SK-N-SH treated with all-trans-retinoic acid at 6 μM for 48 hours (cell line): Measurements from ENCODE around the gene METTL25.

Source experiments
- ATAC-seq: fragments of 200-7000 bp; cut with Tn5 transposase; 3 replicates; pipeline ENCODE4 v1.9.1; 2020; ENCODE audit warnings: mild to moderate bottlenecking, moderate library complexity
- BACH2 ChIP-seq: fragments of 250-450 bp; sonication (Bioruptor Pico); IDR thresholded peaks from 2 replicates; pipeline ENCODE4 v1.9.0; 2021; ENCODE audit warnings: mild to moderate bottlenecking, borderline replicate concordance
- CSDC2 ChIP-seq: fragments of 250-450 bp; sonication (Bioruptor Pico); IDR thresholded peaks from 2 replicates; pipeline ENCODE4 v1.5.0; 2020; ENCODE audit warnings: mild to moderate bottlenecking, moderate library complexity
- ESRRG ChIP-seq: fragments of 250-450 bp; sonication (Bioruptor Pico); IDR thresholded peaks from 2 replicates; pipeline ENCODE4 v1.6.1; 2021; ENCODE audit warnings: mild to moderate bottlenecking
- ISL1 ChIP-seq: fragments of 250-450 bp; sonication (Bioruptor Pico); IDR thresholded peaks from 2 replicates; pipeline ENCODE4 v2.1.2; 2022; ENCODE audit warnings: mild to moderate bottlenecking, moderate library complexity
- PPARA ChIP-seq: fragments of 250-450 bp; sonication (Bioruptor Pico); IDR thresholded peaks from 2 replicates; pipeline ENCODE4 v1.5.0; 2020; ENCODE audit warnings: mild to moderate bottlenecking, borderline replicate concordance
- RARB ChIP-seq: fragments of 250-450 bp; sonication (Bioruptor Pico); IDR thresholded peaks from 2 replicates; pipeline ENCODE4 v1.8.0; 2021; ENCODE audit warnings: mild to moderate bottlenecking, moderate library complexity
- SNAI2 ChIP-seq: fragments of 250-450 bp; sonication (Bioruptor Pico); IDR thresholded peaks from 2 replicates; pipeline ENCODE4 v1.5.0; 2020; ENCODE audit warnings: mild to moderate bottlenecking, moderate library complexity
- TCF4 ChIP-seq: fragments of 250-450 bp; sonication (Bioruptor Pico); IDR thresholded peaks from 2 replicates; pipeline ENCODE4 v1.8.0; 2021; ENCODE audit warnings: mild to moderate bottlenecking, moderate library complexity, borderline replicate concordance
- TOX ChIP-seq: fragments of 250-450 bp; sonication (Bioruptor Pico); IDR thresholded peaks from 2 replicates; pipeline ENCODE4 v1.8.0; 2021; ENCODE audit warnings: mild to moderate bottlenecking, moderate library complexity, borderline replicate concordance
- ZC3H10 ChIP-seq: fragments of 250-450 bp; sonication (Bioruptor Pico); IDR thresholded peaks from 2 replicates; pipeline ENCODE4 v1.5.1; 2021; ENCODE audit warnings: mild to moderate bottlenecking, moderate library complexity
- ZFP3 ChIP-seq: fragments of 250-450 bp; sonication (Bioruptor Pico); IDR thresholded peaks from 2 replicates; pipeline ENCODE4 v1.5.0; 2020; ENCODE audit warnings: mild to moderate bottlenecking, moderate library complexity
- ZFP30 ChIP-seq: fragments of 450-650 bp; formaldehyde crosslinking; IDR thresholded peaks from 2 replicates; pipeline ENCODE4 v1.5.0; 2022; ENCODE audit warnings: mild to moderate bottlenecking, moderate library complexity
- ZNF565 ChIP-seq: fragments of 450-650 bp; formaldehyde crosslinking; conservative IDR thresholded peaks from 2 replicates; pipeline ENCODE4 v1.5.0; 2020; ENCODE audit warnings: low read depth, mild to moderate bottlenecking, moderate library complexity
- ZNF70 ChIP-seq: fragments of 450-650 bp; formaldehyde crosslinking; IDR thresholded peaks from 2 replicates; pipeline ENCODE4 v1.5.0; 2020; ENCODE audit warnings: mild to moderate bottlenecking, moderate library complexity
- ZNF8 ChIP-seq: fragments of 450-650 bp; formaldehyde crosslinking; IDR thresholded peaks from 2 replicates; pipeline ENCODE4 v1.5.0; 2020; ENCODE audit warnings: mild to moderate bottlenecking, moderate library complexity
- TF ChIP-seq, protein P1 (sequence below): fragments of 250-450 bp; sonication (Bioruptor Pico); IDR thresholded peaks from 2 replicates; pipeline ENCODE4 v1.8.0; 2020; ENCODE audit warnings: mild to moderate bottlenecking, moderate library complexity, borderline replicate concordance
- TF ChIP-seq, protein P2 (sequence below): fragments of 250-450 bp; sonication (Bioruptor Pico); IDR thresholded peaks from 2 replicates; pipeline ENCODE4 v1.5.0; 2020; ENCODE audit warnings: mild to moderate bottlenecking, moderate library complexity
- TF ChIP-seq, protein P3 (sequence below): fragments of 250-450 bp; sonication (Bioruptor Pico); IDR thresholded peaks from 2 replicates; pipeline ENCODE4 v1.5.1; 2021; ENCODE audit warnings: mild to moderate bottlenecking, moderate library complexity
- TF ChIP-seq, protein P4 (sequence below): fragments of 250-450 bp; sonication (Bioruptor Pico); IDR thresholded peaks from 2 replicates; pipeline ENCODE4 v1.5.1; 2020; ENCODE audit warnings: low read depth, mild to moderate bottlenecking, moderate library complexity

The METTL25 gene

DNA sequence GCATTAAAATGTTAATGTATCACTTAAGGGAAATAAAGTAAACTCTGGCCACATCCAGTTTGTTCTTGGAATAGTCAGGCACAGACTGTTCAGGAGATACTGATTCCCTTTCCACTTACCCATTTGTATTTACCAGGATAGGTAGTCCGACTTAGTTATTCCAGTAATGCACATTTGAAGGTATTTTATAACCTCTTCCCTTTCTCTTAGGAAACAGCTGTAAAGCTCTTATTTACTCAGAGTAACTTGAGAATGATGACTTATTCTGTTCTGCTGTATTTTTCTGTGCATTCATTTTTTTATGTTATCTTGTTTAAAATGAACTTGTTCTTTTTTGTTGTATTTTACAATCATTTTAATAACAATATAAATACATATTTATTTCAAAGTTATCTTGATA is 78.0 kb downstream of the METTL25 start:
- no peak for ATAC-seq
- TF ChIP-seq, protein P1, sequence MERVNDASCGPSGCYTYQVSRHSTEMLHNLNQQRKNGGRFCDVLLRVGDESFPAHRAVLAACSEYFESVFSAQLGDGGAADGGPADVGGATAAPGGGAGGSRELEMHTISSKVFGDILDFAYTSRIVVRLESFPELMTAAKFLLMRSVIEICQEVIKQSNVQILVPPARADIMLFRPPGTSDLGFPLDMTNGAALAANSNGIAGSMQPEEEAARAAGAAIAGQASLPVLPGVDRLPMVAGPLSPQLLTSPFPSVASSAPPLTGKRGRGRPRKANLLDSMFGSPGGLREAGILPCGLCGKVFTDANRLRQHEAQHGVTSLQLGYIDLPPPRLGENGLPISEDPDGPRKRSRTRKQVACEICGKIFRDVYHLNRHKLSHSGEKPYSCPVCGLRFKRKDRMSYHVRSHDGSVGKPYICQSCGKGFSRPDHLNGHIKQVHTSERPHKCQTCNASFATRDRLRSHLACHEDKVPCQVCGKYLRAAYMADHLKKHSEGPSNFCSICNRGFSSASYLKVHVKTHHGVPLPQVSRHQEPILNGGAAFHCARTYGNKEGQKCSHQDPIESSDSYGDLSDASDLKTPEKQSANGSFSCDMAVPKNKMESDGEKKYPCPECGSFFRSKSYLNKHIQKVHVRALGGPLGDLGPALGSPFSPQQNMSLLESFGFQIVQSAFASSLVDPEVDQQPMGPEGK (CRISPR knock-in tag), result no peak
- no peak for TF ChIP-seq PPARA (CRISPR knock-in tag)
- TF ChIP-seq ESRRG (CRISPR knock-in tag), result no peak
- no peak for TF ChIP-seq ZFP3 (CRISPR knock-in tag)
- TF ChIP-seq SNAI2 (CRISPR knock-in tag), result no peak
- TF ChIP-seq ISL1 (CRISPR knock-in tag), result no peak
- no peak for TF ChIP-seq CSDC2 (CRISPR knock-in tag)
- TF ChIP-seq, protein P2, sequence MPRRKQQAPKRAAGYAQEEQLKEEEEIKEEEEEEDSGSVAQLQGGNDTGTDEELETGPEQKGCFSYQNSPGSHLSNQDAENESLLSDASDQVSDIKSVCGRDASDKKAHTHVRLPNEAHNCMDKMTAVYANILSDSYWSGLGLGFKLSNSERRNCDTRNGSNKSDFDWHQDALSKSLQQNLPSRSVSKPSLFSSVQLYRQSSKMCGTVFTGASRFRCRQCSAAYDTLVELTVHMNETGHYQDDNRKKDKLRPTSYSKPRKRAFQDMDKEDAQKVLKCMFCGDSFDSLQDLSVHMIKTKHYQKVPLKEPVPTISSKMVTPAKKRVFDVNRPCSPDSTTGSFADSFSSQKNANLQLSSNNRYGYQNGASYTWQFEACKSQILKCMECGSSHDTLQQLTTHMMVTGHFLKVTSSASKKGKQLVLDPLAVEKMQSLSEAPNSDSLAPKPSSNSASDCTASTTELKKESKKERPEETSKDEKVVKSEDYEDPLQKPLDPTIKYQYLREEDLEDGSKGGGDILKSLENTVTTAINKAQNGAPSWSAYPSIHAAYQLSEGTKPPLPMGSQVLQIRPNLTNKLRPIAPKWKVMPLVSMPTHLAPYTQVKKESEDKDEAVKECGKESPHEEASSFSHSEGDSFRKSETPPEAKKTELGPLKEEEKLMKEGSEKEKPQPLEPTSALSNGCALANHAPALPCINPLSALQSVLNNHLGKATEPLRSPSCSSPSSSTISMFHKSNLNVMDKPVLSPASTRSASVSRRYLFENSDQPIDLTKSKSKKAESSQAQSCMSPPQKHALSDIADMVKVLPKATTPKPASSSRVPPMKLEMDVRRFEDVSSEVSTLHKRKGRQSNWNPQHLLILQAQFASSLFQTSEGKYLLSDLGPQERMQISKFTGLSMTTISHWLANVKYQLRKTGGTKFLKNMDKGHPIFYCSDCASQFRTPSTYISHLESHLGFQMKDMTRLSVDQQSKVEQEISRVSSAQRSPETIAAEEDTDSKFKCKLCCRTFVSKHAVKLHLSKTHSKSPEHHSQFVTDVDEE (CRISPR knock-in tag), result no peak
- TF ChIP-seq RARB (CRISPR knock-in tag), result no peak
- TF ChIP-seq, protein P3, sequence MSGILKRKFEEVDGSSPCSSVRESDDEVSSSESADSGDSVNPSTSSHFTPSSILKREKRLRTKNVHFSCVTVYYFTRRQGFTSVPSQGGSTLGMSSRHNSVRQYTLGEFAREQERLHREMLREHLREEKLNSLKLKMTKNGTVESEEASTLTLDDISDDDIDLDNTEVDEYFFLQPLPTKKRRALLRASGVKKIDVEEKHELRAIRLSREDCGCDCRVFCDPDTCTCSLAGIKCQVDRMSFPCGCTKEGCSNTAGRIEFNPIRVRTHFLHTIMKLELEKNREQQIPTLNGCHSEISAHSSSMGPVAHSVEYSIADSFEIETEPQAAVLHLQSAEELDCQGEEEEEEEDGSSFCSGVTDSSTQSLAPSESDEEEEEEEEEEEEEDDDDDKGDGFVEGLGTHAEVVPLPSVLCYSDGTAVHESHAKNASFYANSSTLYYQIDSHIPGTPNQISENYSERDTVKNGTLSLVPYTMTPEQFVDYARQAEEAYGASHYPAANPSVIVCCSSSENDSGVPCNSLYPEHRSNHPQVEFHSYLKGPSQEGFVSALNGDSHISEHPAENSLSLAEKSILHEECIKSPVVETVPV (CRISPR knock-in tag), result no peak
- TF ChIP-seq ZNF8 (CRISPR knock-in tag), result no peak
- no peak for TF ChIP-seq TOX (CRISPR knock-in tag)
- TF ChIP-seq, protein P4, sequence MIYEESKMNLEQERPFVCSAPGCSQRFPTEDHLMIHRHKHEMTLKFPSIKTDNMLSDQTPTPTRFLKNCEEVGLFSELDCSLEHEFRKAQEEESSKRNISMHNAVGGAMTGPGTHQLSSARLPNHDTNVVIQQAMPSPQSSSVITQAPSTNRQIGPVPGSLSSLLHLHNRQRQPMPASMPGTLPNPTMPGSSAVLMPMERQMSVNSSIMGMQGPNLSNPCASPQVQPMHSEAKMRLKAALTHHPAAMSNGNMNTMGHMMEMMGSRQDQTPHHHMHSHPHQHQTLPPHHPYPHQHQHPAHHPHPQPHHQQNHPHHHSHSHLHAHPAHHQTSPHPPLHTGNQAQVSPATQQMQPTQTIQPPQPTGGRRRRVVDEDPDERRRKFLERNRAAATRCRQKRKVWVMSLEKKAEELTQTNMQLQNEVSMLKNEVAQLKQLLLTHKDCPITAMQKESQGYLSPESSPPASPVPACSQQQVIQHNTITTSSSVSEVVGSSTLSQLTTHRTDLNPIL (CRISPR knock-in tag), result no peak
- TF ChIP-seq BACH2 (CRISPR knock-in tag), result no peak
- TF ChIP-seq TCF4 (CRISPR knock-in tag), result no peak
- no peak for TF ChIP-seq ZC3H10 (CRISPR knock-in tag)
- TF ChIP-seq ZFP30 (CRISPR knock-in tag), result no peak

DNA sequence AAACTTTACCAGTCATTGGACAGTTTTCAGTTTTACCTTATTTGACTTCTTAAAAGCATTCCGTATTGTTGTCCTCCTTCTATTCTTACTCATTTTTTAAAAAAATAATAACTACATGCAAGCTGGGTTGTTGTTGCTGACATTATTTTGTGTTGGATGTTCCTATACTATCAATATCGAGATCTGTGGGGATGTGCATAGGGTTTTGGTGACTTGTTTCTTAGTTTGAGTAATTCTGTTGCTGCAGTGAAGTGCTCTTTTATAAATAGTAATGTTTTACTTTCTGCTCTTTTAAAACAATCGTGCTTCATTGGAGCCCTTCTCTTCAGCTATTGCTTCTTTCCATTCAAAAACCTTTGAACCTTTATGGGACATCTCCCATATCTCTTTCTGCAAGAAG is 79.4 kb downstream of the METTL25 start:
- TF ChIP-seq ZNF565 (CRISPR knock-in tag) (no peak), ZFP3 (CRISPR knock-in tag) (no peak), ISL1 (CRISPR knock-in tag) (no peak), ZNF70 (CRISPR knock-in tag) (no peak), CSDC2 (CRISPR knock-in tag) (no peak)
- TF ChIP-seq, protein P3 (CRISPR knock-in tag), result no peak
- TF ChIP-seq, all 23 proteins: peak for 0
- no peak for ATAC-seq

DNA sequence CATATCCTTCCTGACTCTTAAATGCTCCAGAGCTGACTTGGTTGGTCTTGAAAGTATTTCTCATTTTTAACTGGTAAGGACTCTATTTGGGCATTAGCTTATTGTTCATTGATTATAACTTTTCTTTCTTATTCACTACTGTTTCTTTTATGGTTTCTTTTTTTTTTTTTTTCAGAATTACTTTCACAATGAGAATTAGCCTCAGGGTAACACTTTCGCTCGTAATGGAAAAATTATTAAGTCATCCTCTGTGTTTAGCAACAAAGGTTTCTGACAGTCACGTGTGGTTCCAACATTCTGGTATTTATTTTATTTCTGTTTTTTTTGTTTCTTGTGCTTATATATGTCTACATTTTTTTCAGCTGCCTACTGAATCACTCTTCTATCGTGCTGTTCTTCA is 80.0 kb downstream of the METTL25 start:
- no peak for ATAC-seq
- TF ChIP-seq ZNF8 (CRISPR knock-in tag), result no peak
- TF ChIP-seq, protein P1 (CRISPR knock-in tag), result no peak
